ENCODE data around the gene GRP.
"Not testable (repeated sequence)": the region's sequence is repeated elsewhere in the genome, so short reads cannot be mapped to it uniquely, and the experiment has no call there.

GRP gene

DNA sequence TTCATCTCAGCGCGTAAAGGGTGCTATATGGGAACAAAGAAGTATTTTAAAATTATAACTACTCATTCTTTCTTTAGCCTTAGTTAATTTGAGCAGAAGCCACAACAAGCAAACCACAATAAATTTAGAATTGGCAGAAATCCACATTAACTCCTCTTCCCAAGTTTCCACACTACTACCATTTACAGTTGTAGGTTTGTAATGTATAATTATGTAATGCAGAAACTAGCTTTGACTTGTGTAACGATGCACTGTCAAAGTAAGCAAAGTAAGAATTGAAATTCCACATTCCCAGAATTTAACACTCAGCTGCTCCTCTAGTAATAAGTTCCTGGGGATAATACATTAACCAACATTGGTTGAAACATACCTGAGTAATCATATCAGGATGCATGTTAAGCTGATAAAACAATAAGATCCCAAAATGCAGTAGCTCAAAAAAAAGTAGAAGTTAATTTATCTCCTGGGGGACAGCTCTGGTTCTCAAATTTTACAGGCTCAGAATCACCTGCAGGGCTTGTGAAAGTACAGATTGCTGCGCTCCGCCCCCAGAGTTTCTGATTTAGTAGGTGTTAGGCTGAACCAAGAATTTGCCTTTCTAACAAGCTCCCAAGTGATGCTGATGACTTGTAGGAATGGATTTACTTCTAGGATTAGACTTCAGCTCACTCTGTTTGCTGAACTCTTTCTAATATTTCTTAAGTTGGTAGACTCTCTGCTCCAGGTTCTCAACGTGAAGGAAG lies 9.9 kb downstream of the GRP start:
- no peak for DNase-seq

DNA sequence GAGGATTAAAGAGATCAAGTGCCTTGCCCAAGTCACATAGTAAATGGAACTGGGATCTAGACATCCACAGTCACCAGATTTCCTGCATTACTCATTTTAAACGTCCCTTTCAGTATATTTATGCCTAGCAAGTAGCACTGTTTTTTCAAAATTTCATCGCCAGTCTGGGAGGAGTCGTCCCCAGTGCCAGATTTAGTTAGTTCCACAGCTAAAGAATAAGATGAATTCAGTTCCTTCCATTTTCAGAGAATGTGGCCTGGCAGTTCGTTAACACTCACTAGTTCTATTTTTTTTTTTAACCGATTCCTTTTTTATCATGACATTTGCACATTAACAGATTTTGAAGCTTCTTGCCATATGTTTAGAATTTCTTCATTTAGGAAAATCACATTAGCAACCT lies 11.2 kb downstream of the GRP start:
- DNase-seq, result no peak

DNA sequence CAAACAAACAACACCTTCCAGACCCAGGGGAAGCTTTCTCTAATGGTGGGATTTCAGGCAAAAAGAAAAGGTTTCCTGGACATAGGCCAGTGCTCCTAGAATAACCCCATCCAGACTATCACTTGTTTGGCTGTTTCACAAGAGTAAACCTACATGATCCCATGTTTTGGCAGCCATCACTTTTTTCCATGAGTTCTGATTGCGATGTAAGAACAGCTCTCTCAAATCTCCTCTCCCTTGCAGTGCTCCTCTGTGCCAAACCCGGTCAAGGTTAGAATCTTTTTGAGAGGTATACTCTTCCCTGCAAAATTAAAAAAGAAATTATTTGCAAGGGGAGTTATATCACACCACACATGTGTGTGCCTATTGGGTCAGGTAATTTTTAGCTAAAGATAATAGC lies 11.9 kb downstream of the GRP start:
- DNase-seq, result no peak

DNA sequence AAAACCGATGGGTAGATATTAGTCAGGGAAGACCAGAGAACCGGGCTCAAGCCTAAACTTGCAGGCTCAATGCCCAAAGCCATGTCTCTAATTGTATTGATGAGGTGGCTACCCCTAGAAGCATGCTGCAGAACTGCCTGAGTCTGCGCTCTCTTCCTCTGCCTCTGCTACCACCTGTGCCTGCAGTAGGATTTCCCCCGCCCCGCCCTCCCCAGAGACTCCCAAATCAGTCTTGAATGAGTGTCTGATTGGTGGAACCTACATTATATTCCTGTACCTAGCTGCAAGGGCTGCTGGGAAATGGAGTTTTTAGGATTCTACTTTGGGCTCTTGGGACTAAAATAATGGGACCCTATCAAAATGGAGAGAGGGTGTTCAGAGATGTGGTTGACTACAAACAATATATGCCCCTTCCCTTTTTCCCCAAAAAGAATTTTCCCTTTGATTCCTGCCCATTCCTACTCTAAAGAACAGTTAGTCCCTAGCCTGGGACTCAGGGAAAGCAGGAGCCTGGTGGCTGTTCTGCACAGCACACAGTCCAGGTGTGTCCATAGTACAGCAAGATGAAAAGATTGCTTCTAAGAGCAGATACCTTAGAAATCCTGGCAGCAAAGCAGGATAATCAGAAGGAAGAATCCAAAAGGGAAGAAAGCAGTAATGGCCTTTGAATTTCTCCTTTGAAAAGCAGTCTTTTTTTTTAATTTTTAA lies 12.5 kb downstream of the GRP start:
- DNase-seq, result no peak

DNA sequence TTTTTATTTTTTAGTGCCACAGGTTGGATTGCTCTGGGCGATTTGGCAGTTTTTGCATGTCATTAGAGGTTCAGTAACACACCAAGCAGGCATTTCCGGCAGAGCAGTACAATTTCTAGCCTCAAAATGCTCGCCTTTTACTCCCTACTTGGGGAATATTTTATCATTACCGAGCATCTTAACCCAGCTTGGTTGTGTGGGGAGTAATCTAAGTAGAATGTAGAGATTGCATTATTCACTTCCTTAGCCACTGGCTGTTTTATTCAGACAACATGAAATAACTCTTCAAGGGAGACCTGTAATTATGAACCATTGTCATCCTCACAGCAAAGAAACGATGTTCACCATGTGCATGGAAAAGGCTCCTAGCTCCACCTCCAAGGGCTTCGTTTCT lies 13.1 kb downstream of the GRP start:
- DNase-seq, result no peak

DNA sequence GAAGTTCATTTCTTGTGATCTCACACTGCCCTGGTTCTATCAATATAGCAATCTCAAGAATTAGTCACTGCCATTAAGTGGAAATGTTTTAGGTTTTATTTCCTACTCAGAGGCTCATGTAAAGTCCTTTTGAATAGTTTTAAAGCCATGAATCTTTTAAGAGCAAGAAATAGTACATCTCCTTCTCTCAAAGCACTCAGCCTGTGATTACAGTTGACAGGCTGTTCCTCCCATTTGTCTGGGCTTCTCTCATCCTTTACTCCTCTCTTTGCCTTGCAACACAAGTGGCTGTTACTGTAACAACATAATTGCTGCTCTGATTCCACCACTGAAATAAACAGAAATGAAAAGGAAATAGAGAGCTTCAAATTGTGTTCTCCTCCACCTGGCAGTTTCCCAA lies 18.4 kb downstream of the GRP start:
- no peak for DNase-seq

DNA sequence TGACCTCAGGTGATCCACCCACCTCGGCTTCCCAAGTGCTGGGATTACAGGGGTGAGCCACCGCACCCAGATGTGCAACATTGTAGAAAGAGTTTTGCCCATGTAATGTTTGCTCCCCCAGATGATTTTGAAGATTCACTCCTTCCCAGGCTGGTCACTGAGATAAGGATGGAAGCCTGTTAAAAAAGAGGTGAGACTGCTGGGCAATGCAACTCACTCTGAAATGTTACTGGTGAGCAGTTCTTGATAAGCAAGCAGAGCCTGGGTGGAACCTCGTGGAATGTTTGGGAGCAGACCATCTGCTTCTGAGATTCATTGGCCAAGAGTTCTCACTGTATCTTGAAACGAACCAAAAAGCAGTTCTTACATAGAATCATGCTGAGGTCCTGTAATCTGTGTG lies 19.7 kb downstream of the GRP start:
- DNase-seq, result no peak

DNA sequence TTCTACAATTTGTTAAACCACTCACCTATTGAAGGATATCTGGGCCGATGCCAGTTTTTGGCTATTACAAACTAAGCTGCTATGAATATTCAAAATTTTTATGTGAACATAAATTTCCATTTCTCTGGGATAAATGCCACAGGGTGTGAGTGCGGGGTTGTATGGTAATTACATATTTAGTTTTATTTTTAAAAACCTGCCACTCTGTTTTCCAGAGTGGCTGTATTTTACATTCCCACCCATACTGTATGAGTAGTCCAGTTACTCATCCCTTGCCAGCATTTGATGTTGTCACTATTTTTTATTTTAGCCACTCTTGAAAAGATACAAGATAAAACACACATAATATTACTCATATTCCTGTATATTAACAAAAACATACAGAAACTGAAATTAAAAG lies 22.9 kb downstream of the GRP start:
- DNase-seq, result no peak

DNA sequence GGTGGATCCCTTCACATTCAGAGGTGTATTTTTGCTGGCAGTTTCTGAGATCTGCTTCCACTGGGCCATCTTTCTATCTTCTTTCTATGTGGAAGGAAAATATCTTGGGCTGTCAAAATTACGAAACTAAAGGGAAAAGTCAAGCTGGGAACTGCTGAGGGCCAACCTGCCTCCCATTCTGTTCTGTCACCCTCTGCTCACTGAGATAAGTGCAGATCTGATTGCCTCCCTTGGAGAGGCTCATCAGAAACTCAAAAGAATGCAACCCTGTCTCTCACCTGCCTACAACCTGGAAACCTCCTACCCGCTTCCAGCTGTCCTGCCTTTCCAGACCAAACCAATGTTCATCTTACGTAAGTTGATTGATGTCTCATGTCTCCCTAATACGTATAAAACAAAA lies 26.8 kb downstream of the GRP start:
- no peak for DNase-seq

DNA sequence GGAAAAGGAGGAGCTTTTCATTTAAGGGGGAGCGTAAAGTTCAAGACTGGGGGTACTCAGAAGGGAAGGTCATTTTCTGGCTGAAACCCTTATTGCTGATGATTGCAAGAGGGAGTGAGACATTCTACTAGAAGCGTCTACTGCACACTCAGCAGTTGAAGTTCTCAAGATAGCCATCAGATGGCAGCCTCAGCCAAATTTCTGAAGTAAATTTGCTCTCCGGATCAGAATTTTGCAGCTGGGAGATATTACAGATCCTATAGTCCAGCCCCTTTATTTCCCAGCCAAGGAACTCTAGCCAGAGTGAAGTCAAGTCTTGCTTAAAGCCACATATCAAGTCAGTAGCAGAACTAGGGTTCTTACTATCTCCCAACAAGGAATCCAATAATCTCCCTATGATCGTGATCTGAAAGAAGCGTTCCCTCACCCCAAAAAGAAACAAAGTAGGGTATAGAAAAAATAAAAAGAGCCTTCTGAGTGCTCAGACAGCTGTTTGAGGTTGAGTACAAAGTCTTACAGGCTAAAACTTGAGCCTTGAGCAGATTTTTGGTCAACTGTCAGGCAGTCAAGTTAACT lies 29.3 kb downstream of the GRP start:
- no peak for DNase-seq

DNA sequence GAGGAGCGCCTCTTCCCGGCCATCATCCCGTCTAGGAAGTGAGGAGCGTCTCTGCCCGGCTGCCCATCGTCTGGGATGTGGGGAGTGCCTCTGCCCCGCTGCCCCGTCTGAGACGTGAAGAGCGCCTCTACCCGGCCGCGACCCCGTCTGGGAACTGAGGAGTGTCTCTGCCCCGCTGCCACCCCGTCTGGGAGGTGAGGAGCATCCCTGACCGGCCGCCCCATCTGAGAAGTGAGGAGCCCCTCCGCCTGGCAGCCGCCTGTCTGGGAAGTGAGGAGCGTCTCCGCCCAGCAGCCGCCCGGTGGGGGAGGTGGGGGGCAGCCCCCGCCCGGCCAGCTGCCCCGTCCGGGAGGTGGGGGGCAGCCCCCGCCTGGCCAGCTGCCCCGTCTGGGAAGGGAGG lies 35.5 kb downstream of the GRP start:
- not testable (repeated sequence) for DNase-seq

DNA sequence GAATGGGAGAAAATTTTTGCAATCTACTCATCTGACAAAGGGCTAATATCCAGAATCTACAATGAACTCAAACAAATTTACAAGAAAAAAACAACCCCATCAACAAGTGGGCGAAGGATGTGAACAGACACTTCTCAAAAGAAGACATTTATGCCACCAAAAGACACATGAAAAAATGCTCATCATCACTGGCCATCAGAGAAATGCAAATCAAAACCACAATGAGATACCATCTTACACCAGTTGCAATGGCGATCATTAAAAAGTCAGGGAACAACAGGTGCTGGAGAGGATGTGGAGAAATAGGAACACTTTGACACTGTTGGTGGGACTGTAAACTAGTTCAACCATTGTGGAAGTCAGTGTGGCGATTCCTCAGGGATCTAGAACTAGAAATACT lies 41.9 kb downstream of the GRP start:
- not testable (repeated sequence) for DNase-seq

DNA sequence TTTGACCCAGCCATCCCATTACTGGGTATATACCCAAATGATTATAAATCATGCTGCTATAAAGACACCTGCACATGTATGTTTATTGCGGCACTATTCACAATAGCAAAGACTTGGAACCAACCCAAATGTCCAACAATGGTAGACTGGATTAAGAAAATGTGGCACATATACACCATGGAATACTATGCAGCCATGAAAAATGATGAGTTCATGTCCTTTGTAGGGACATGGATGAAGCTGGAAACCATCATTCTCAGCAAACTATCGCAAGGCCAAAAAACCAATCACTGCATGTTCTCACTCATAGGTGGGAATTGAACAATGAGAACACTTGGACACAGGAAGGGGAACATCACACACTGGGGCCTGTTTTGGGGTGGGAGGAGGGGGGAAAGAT lies 42.3 kb downstream of the GRP start:
- DNase-seq, result not testable (repeated sequence)

DNA sequence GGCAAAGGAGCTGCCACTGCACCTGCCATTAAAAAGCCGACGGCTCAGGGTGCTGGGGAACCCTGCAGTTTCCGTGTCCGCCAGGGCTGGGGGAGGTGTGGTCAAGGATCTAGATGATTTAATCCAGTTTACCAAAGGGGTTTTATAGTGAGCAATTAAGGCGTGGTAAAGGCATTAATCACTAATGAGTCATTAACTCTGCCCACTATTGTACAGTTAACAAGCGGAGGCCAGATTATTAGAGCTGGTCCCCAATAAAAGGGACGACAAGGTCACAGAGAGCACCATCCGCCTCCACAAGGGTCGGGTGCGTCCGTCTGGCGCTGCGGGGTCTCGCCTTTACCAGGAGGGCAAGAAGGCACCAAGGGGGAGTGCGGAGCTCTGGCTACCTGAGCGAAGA lies 43.7 kb downstream of the GRP start:
- DNase-seq, result no peak

DNA sequence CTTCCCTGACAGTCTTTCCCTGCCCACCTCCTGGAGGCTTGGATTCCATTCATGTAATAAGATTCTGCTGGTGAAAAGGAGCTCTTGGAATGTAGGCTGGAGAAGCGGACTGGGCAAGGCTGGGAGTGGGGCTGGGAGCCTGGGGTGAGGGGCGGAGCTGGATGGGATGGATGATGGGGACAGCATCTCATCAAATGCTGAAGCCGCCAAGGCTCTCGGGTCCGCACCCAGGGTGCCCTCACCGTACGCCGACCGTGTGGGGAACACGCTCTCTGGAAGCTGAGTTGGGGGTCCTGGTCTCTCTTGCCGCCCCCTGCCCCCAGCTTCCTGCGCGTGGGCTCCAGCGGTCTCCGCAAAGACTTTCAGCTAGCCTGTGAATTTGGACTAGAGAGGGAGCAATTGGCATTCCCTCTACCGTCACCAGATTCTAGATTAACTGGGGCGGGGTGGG lies 44.2 kb downstream of the GRP start:
- DNase-seq, result no peak

DNA sequence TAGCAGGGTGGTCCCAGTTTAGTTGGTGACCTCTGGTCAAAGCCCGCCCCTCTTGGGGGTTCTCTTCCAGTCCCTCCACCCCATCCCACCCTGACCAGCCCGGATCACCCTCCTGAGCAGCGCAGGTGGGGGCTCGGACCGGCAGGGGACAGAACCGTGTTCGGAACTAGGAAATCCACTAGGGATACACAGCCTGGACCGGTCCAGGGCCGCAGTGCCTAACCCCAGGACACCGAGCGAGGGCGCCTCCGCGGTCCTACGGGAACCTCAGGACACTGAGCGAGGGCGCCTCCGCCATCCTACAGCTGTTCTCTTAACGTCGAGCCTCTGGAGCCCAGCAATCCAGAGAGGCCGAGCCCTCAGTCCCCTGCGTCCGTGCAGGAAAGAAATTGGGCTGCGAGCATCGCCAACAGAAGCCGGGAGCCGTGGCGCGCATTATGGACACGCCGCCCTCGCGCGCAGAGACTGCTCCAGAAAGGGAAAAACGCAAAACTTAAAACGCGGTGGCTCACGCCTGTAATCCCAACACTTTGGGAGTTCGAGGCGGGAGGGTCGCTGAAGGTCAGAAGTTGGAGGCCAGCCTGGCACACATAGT lies 44.8 kb downstream of the GRP start:
- DNase-seq, result no peak

DNA sequence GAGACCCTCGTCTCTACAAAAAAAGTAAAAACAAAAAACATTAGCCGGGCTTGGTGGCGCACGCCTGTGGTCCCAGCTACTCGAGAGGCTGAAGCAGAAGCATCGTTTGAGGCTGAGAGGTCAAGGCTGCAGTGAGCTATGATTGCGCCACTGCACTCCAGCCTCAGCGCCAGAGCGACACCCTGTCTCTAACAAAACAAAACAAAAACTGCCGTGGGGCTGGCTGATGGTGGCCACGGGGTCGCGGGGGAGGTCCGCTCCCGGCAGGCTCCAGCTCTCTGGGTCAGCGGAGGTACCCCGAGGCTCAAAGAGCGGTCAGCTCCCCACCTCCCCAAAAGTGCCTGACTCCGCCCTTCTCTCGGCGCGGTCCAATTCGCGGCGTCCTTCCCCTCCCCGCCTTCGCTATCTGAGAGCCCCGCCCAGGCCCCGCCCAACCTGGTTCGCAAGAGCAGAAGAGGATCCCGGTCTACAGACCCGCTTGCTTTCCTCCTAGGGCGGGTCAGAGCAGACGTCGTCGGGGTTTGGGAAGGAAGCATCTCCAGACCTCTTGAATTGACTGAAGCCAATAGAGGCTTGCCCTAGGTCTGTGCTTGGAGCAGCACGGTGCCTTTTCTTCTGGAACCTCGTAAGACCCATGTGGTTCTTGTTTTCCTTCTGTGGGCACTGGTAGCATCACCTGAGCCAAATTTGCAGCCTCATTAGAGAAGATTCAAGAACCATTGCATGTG lies 45.5 kb downstream of the GRP start:
- no peak for DNase-seq

DNA sequence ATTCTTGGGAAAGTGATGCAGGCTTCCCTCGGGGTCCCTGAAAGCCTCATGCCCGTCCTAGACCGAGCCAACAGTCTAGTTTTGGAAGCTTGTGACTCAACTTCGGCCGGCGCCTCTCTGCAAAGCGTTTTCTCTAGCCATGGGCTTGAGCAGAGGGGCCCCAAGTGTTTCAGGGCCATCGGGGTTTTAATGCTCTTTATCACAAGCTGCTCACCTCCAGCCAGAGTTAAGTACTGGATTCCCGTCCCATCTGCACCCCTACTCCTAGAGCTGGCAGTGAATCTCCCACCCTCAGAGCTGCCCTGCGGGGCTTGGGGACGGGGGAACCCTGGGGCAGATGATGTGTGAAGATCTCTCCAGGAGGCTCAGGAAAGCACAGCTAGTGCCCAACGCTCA lies 46.0 kb downstream of the GRP start:
- no peak for DNase-seq

DNA sequence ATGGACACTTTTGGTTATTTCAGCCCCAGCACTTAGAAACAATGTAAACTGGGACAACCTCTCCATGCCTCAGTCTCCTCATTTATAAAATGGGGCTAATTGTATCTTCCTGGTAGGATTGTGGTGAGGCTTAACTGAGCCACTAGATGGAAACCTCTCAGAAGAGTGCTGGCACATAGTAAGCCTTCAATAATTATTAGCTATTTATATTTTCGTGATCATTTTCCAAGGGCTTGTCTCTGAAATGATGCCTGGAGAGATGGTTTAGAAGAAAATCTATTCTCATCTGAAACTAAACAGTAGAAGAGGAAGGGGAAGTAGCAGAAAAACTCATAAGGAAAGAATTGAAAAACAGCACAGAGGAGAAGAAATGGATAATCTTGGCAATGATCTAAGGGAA lies 46.5 kb downstream of the GRP start:
- DNase-seq, result no peak

DNA sequence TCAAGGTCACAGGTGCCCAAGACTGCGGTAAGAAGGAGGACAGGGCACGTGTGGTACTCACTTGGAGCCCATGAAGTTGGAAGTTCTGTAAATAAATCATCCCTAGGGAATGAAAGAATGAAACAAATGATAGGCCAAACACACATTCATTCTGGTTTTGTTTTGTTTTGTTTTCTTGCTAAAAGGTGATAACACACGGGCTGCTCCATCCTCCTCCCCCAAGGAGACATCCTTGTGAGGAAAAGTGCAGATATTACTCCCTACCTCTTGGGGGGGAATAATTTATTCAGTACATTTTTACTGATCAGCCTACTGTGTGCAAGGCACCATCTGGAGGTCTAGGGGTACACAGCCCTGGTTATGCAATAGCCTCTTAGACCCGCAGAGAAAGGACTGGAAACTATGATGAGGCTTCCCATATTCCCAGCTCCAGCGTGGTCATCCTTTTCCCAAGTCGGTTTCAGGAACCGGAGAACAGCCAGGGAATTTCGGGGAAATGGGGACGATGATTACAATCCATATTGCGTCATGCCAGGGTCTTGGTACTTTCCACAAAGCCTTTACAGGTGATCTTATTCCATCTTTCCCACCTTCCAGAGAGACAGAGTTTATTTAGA lies 47.0 kb downstream of the GRP start:
- DNase-seq, result no peak

DNA sequence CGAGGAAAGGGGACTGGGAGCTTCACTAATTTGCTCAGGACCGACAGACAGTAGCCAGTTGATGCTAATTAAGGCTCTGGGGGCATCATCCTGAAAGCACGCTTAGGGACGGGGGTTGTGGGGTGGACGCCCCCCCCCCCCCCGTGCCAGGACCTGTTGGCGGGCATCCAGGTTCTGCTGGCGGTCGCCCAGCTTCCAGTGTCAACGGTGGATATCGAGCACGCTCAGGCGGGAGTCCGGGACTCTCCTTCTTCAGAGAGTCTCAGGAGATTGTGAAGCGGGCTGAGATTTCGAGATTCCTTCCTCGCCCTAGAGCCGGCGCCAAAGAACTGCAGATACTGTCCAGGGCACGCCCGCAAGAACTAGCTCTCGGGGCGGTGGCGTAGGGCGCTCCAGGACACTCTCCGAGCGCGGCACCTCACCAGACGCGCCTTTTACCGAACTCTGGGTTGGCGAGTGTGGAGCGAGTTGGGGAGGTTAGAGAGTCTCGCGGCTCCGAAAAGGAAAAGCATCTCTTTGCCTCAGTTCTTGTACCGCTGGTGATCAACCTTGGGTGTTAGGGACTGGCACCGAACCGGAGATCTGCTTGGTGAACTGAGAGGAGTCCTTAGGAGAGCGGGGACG lies 47.7 kb downstream of the GRP start:
- no peak for DNase-seq

DNA sequence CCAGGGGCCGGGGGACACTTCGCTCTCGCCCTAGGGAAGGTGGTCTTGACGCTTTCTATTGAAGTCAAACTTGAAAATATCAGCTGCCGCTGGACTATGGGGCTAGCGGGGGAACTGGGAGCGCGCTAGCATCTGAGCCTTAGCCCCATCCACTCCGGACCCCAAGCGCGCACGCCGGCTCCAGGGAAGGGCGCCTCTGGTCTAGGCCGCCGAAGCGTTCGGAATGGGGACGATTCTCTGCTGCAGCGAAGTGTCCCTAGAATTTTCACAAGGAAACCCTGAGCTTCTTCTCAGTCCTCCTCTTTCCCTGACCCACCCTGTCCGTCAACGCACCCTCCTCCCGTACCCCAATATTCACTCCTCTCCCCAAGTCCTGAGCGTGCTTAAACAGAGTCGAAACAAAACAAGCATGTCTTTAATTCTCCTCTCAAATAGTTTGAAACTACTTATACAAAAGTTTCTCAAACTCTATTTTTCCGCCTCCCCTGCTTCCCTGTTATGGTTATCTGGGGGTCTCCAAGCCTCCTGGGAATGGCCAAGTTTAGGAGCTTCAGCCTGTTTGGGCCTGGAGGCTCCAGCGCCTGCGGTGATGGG lies 48.3 kb downstream of the GRP start:
- no peak for DNase-seq
